Measurements from ENCODE around the gene CASQ2. TPM values are rescaled to one million over a fixed set of nuclear protein-coding genes. Genes with fewer than 3 reads are reported as not detected.

CASQ2 gene
- total and polyA plus RNA-seq, 2 of the 13 experiments (the other 11 are each of a cell fraction or from before 2014, with no cell fraction given): not detected

DNA sequence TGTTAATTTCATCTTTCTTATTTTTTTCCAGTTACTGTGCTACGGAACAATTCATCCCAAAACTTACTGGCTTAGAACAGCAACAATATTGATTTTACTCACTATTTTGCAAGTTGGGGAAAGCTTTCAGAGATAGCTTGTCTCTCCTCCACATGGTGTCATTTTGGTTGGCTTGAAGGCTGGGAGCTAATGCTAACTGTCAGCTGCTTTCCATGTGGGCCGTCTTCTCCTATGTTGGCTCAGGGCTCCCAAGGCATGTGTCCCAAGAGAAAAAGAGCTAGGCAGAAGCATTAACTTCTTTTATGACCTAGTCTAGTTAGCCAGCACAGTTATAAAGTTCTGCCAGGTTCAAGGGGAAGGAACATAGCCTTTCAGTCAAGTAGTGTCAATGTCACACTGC is 33.9 kb upstream of the CASQ2 start (continued):
- TF ChIP-seq GABPA (IDR thresholded peaks at IDR 0.05; ENCODE audit: low read depth, low read length) (no peak), GABPA (CRISPR knock-in tag; IDR thresholded peaks at IDR 0.05; ENCODE audit: low read depth) (no peak), MTA3 (CRISPR knock-in tag; IDR thresholded peaks at IDR 0.05) (no peak)

DNA sequence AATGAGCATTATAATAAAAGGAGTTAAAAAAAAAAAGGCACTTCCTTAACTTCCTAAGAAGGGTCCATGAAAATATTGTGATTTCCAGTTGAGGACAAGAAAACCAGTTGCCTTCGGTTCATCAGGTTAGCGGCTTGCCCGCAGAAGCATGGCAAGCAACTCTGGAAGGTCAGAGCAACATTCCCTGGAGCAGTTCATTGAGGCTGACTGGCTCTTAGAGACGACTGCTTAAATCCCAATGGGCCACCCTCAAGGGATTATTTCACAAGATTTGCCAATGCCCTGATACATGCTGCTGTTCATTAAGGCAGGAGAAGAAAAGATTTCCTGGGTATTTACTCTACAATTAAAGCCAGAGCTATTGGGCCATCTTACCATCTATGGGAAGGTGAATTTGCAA is 29.0 kb upstream of the CASQ2 start:
- CTCF ChIA-PET (ENCODE audit: low intra/inter-chr PET ratio, low total read pairs): no interaction called here
- POLR2A ChIA-PET: no interaction called here
- H3K4me3 ChIP-seq (replicated peaks in 1 of 3; ENCODE audit: insufficient read depth in 1 of 3, low read depth in 2 of 3, low read length in 3 of 3): no peak overlapping the region
- H2AFZ ChIP-seq (ENCODE audit: low read length): no peak overlapping the region
- H3K9me3 ChIP-seq (ENCODE audit: low read length): no peaks in the 10 kb centered on the region
- no peaks in the 10 kb centered on the region for H3K79me2 ChIP-seq (ENCODE audit: insufficient read depth, low read length)
- 68% methylated on average over 4 of the region's 4 CpGs for WGBS (ENCODE audit: low lambda C conversion rate)
- no peak for FAIRE-seq
- no peak for ATAC-seq
- intact Hi-C loops (cut with micrococcal nuclease; ENCODE audit: unreplicated experiment) (no loop called here), in situ Hi-C loops (cut with HindIII; ENCODE audit: extremely low pct_ligation_motif_present, low pct_unique_long_range_greater_than_20kb) (no loop called here)
- BruUV-seq (replicated peaks): no TSS peak
- no peak overlapping the region for H3K4me2 ChIP-seq (ENCODE audit: low read depth, low read length)
- no peak overlapping the region for H3K9ac ChIP-seq (ENCODE audit: insufficient read depth, low read depth, low read length)
- H3K27me3 ChIP-seq (ENCODE audit: control insufficient read depth in 1 of 2, insufficient read depth in 2 of 2, low read length in 2 of 2): no peaks in the 10 kb centered on the region
- H3K27ac ChIP-seq (ENCODE audit: extremely low read length, insufficient read depth, low read length): no peak overlapping the region
- H3K4me1 ChIP-seq (ENCODE audit: insufficient read depth, low read length): no peaks in the 10 kb centered on the region
- DNase-seq (ENCODE audit: low spot score): no peak
- TF ChIP-seq ZNF496 (CRISPR knock-in tag; IDR thresholded peaks at IDR 0.05; ENCODE audit: insufficient replicate concordance): no peak
- no peak for TF ChIP-seq NKX3-1 (CRISPR knock-in tag; IDR thresholded peaks at IDR 0.05)
- TF ChIP-seq, protein P1, sequence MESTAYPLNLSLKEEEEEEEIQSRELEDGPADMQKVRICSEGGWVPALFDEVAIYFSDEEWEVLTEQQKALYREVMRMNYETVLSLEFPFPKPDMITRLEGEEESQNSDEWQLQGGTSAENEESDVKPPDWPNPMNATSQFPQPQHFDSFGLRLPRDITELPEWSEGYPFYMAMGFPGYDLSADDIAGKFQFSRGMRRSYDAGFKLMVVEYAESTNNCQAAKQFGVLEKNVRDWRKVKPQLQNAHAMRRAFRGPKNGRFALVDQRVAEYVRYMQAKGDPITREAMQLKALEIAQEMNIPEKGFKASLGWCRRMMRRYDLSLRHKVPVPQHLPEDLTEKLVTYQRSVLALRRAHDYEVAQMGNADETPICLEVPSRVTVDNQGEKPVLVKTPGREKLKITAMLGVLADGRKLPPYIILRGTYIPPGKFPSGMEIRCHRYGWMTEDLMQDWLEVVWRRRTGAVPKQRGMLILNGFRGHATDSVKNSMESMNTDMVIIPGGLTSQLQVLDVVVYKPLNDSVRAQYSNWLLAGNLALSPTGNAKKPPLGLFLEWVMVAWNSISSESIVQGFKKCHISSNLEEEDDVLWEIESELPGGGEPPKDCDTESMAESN (CRISPR knock-in tag; conservative IDR thresholded peaks at IDR 0.05): no peak
- no peak for TF ChIP-seq ZNF232 (CRISPR knock-in tag; IDR thresholded peaks at IDR 0.05; ENCODE audit: borderline replicate concordance)
- no peak for TF ChIP-seq ZNF337 (CRISPR knock-in tag; IDR thresholded peaks at IDR 0.05; ENCODE audit: borderline replicate concordance, low read depth)
- H4K20me1 ChIP-seq (ENCODE audit: insufficient read depth, low read length): no peaks in the 10 kb centered on the region
- H3K36me3 ChIP-seq (replicated peaks in 1 of 2; ENCODE audit: control insufficient read depth in 1 of 2, insufficient read depth in 2 of 2, low read length in 2 of 2): no peaks in the 10 kb centered on the region
